IMR-90 (cell line): Measurements from ENCODE around the gene RILPL2. TPM values are rescaled to one million over a fixed set of nuclear protein-coding genes. Genes with fewer than 3 reads are reported as not detected.

Experiments used
- ATAC-seq: fragments of 200-7000 bp; cut with Tn5 transposase; 2 replicates; pipeline ENCODE4 v1.9.1; 2020; ENCODE audit warnings: low read depth, mild to moderate bottlenecking, moderate library complexity
- BruUV-seq: library from RNA; stranded (reverse); fragments of 400-500 nt; replicated peaks from 2 replicates; lab custom pipeline; 2021; lab: Mats Ljungman, UMichigan
- CTCF ChIA-PET: fragments of 300-600 bp; formaldehyde crosslinking; extraction: SDS; loops from one replicate; lab custom pipeline; 2021; ENCODE audit warnings: antibody characterized with exemption; lab: Yijun Ruan, JAX
- POLR2A ChIA-PET: fragments of 300-600 bp; sonication (Branson Sonifier 250); formaldehyde crosslinking; loops from one replicate; lab custom pipeline; 2022; ENCODE audit warnings: antibody characterized with exemption; ENCODE audit not compliant: unreplicated experiment; lab: Charles Lee
- DNase-seq: peaks from one replicate; pipeline ENCODE4 v3.0.0; 2013
- H2AFZ ChIP-seq: replicated peaks from 2 replicates; pipeline ENCODE3; 2013; ENCODE audit warnings: low read length, mild to moderate bottlenecking; ENCODE audit not compliant: poor library complexity
- H2AK5ac ChIP-seq: 2 replicates; pipeline ENCODE4 v1.6.1; 2013; ENCODE audit warnings: low read depth, low read length, inconsistent platforms
- H2AK9ac ChIP-seq: replicated peaks from 2 replicates; pipeline ENCODE3; 2013; ENCODE audit warnings: mild to moderate bottlenecking, low read depth, low read length, moderate library complexity; ENCODE audit not compliant: poor library complexity
- H2BK120ac ChIP-seq: 2 replicates; pipeline ENCODE4 v1.6.1; 2013; ENCODE audit warnings: low read depth, low read length, inconsistent platforms
- H2BK15ac ChIP-seq: 3 replicates; pipeline ENCODE4 v1.6.1; 2013; ENCODE audit warnings: low read depth, low read length, inconsistent platforms
- H2BK20ac ChIP-seq: 2 replicates; pipeline ENCODE4 v1.6.1; 2013; ENCODE audit warnings: low read depth, mild to moderate bottlenecking, inconsistent platforms, low read length, moderate library complexity
- H2BK5ac ChIP-seq: 2 replicates; pipeline ENCODE4 v1.6.1; 2013; ENCODE audit warnings: mild to moderate bottlenecking, low read depth, low read length, inconsistent platforms; ENCODE audit not compliant: poor library complexity, severe bottlenecking
- H3K14ac ChIP-seq: replicated peaks from 2 replicates; pipeline ENCODE4 v1.6.1; 2013; ENCODE audit warnings: low read depth, low read length, inconsistent platforms
- H3K18ac ChIP-seq: 2 replicates; pipeline ENCODE4 v1.6.1; 2013; ENCODE audit warnings: low read depth, low read length, control low read depth
- H3K23ac ChIP-seq: 2 replicates; pipeline ENCODE4 v1.6.1; 2013; ENCODE audit warnings: low read depth, low read length, inconsistent platforms
- H3K27ac ChIP-seq: 2 replicates; pipeline ENCODE4 v1.5.1; 2013; ENCODE audit warnings: mild to moderate bottlenecking, control low read depth, low read length; ENCODE audit not compliant: insufficient read depth
- H3K27me3 ChIP-seq: 2 replicates; pipeline ENCODE4 v1.6.1; 2013; ENCODE audit warnings: low read length; ENCODE audit not compliant: control insufficient read depth, insufficient read depth
- H3K36me3 ChIP-seq: 2 replicates; pipeline ENCODE4 v1.6.1; 2013; ENCODE audit warnings: low read length, mixed read lengths; ENCODE audit not compliant: control insufficient read depth, insufficient read depth
- H3K4ac ChIP-seq: 2 replicates; pipeline ENCODE4 v1.6.1; 2013; ENCODE audit warnings: low read depth, low read length, inconsistent platforms
- H3K4me1 ChIP-seq: 2 replicates; pipeline ENCODE4 v1.6.1; 2013; ENCODE audit warnings: low read length, mixed read lengths; ENCODE audit not compliant: control insufficient read depth, insufficient read depth
- H3K4me2 ChIP-seq: 2 replicates; pipeline ENCODE4 v1.6.1; 2013; ENCODE audit warnings: low read depth, mild to moderate bottlenecking, control low read depth, low read length, moderate library complexity
- H3K4me3 ChIP-seq: 2 replicates; pipeline ENCODE4 v1.5.1; 2013; ENCODE audit warnings: low read depth, mild to moderate bottlenecking, control low read depth, low read length, moderate library complexity; ENCODE audit not compliant: insufficient read depth
- H3K56ac ChIP-seq: 2 replicates; pipeline ENCODE4 v1.6.1; 2013; ENCODE audit warnings: low read length, inconsistent platforms; ENCODE audit not compliant: insufficient read depth; ENCODE audit errors: extremely low read depth
- H3K79me1 ChIP-seq, 2 experiments: 2 replicates each; pipeline ENCODE4 v1.6.1; 2013; ENCODE audit warnings: low read length in 2 of 2, inconsistent platforms in 1 of 2, low read depth in 1 of 2
- H3K9ac ChIP-seq: 2 replicates; pipeline ENCODE4 v1.6.1; 2013; ENCODE audit warnings: low read depth, low read length, control low read depth
- H3K9me1 ChIP-seq: 2 replicates; pipeline ENCODE4 v1.6.1; 2013; ENCODE audit warnings: low read length, inconsistent platforms; ENCODE audit not compliant: insufficient read depth
- H3K9me3 ChIP-seq: 2 replicates; pipeline ENCODE4 v1.6.1; 2013; ENCODE audit warnings: low read length; ENCODE audit not compliant: control insufficient read depth, insufficient read depth
- H4K20me1 ChIP-seq: 2 replicates; pipeline ENCODE4 v1.6.1; 2013; ENCODE audit warnings: low read length, inconsistent platforms; ENCODE audit not compliant: insufficient read depth
- H4K5ac ChIP-seq: 2 replicates; pipeline ENCODE4 v1.6.1; 2013; ENCODE audit warnings: mild to moderate bottlenecking, low read depth, low read length, control low read depth
- H4K8ac ChIP-seq, 2 experiments: 2 replicates each; pipeline ENCODE4 v1.6.1; 2013; ENCODE audit warnings: low read depth in 2 of 2, low read length in 2 of 2, control low read depth in 1 of 2, inconsistent platforms in 1 of 2
- H4K91ac ChIP-seq: 2 replicates; pipeline ENCODE4 v1.6.1; 2013; ENCODE audit warnings: low read depth, low read length, inconsistent platforms; ENCODE audit not compliant: insufficient read depth
- BHLHE40 ChIP-seq: fragments of 150-350 bp; IDR thresholded peaks from 2 replicates; pipeline ENCODE4 v1.6.1; 2016; ENCODE audit warnings: mild to moderate bottlenecking, low read depth, low read length
- CEBPB ChIP-seq: IDR thresholded peaks from 2 replicates; pipeline ENCODE4 v1.6.1; 2012; ENCODE audit warnings: low read depth, low read length, improper control_type of control experiment
- CTCF ChIP-seq: conservative IDR thresholded peaks from 2 replicates; pipeline ENCODE4 v1.5.1; 2012; ENCODE audit warnings: mild to moderate bottlenecking, low read depth, low read length, improper control_type of control experiment
- FOS ChIP-seq: fragments of 150-350 bp; IDR thresholded peaks from 2 replicates; pipeline ENCODE4 v1.6.1; 2016; ENCODE audit warnings: low read depth, low read length
- MAFK ChIP-seq: IDR thresholded peaks from 2 replicates; pipeline ENCODE4 v1.6.1; 2012; ENCODE audit warnings: low read depth, low read length, improper control_type of control experiment
- MAZ ChIP-seq: IDR thresholded peaks from 2 replicates; pipeline ENCODE4 v1.6.1; 2012; ENCODE audit warnings: low read depth, mild to moderate bottlenecking, low read length, improper control_type of control experiment, moderate library complexity, borderline replicate concordance
- MXI1 ChIP-seq: IDR thresholded peaks from 2 replicates; pipeline ENCODE4 v1.6.1; 2012; ENCODE audit warnings: low read depth, mild to moderate bottlenecking, low read length, moderate library complexity, borderline replicate concordance
- NFE2L2 ChIP-seq: fragments of 150-350 bp; IDR thresholded peaks from 2 replicates; pipeline ENCODE4 v1.6.1; 2016; ENCODE audit warnings: low read depth, mild to moderate bottlenecking, low read length
- POLR2A ChIP-seq: IDR thresholded peaks from 2 replicates; pipeline ENCODE4 v1.6.1; 2012; ENCODE audit warnings: mild to moderate bottlenecking, low read depth, low read length
- RAD21 ChIP-seq: IDR thresholded peaks from 2 replicates; pipeline ENCODE4 v1.6.1; 2012; ENCODE audit warnings: low read length, improper control_type of control experiment
- RCOR1 ChIP-seq: IDR thresholded peaks from 2 replicates; pipeline ENCODE4 v1.6.1; 2012; ENCODE audit warnings: mild to moderate bottlenecking, low read length, improper control_type of control experiment; ENCODE audit not compliant: insufficient replicate concordance
- WGBS, 2 experiments: methylation state at CpG; one replicate each; pipeline versions ENCODE4 v1.1.5 to v1.1.7; 2013; ENCODE audit warnings: missing lambda C conversion rate in 2 of 2; ENCODE audit not compliant: insufficient read length in 1 of 2; ENCODE audit errors: extremely low coverage in 2 of 2; 5-methylcytosine and 5-hydroxymethylcytosine counted together
- dilution Hi-C: fragments of 300-500 bp; cut with HindIII; formaldehyde crosslinking; loops from one replicate; pipeline ENCODE4 v1.14.3; 2018; ENCODE audit warnings: low sequenced_read_pairs; ENCODE audit not compliant: unreplicated experiment
- in situ Hi-C: fragments of 300-500 bp; cut with MboI; formaldehyde crosslinking; loops from 3 replicates; pipeline ENCODE4 v1.14.3; 2019; ENCODE audit warnings: low sequenced_read_pairs, inconsistent platforms, mixed read lengths
- intact Hi-C: fragments of 100-400 bp; cut with micrococcal nuclease; formaldehyde crosslinking; loops from 2 replicates; pipeline ENCODE4 v1.10.0; 2022
- polyA plus RNA-seq, 3 experiments: library from polyadenylated mRNA; depleted of rRNA; stranded (reverse); fragments of >200 nt; gene quantifications; 2 replicates each; pipeline ENCODE4 v1.2.3, GENCODE V29; 2012; ENCODE audit warnings: low replicate concordance in 1 of 3
- total RNA-seq: library from RNA; depleted of rRNA; stranded (reverse); fragments of >200 nt; gene quantifications from 2 replicates; pipeline ENCODE4 v1.2.3, GENCODE V29; 2012
- TF ChIP-seq, protein P1 (sequence below): fragments of 150-350 bp; IDR thresholded peaks from 2 replicates; pipeline ENCODE4 v1.6.1; 2016; ENCODE audit warnings: low read depth, mild to moderate bottlenecking, low read length, moderate library complexity, borderline replicate concordance
- TF ChIP-seq, protein P2 (sequence below): fragments of 150-350 bp; IDR thresholded peaks from 2 replicates; pipeline ENCODE4 v1.6.1; 2017; ENCODE audit warnings: mild to moderate bottlenecking, antibody characterized with exemption, low read length, low read depth

RILPL2 gene
- total and polyA plus RNA-seq, 2 of the 4 experiments (the other 2 are of a cell fraction): 1.8 to 2.2 TPM

GRCh38 chr12:123428591-123428990 lies 7.9 kb downstream of the RILPL2 start:
- Histone ChIP-seq H4K8ac (no peak overlapping the region), H4K91ac (no peak overlapping the region), H3K14ac (no peak overlapping the region), H3K9me3 (no peaks in the 10 kb centered on the region), H3K4me2 (no peak overlapping the region), H2AFZ (no peak overlapping the region), H3K23ac (no peak overlapping the region), H3K9ac (no peak overlapping the region), H2AK5ac (no peak overlapping the region), H3K4me1 (no peaks in the 10 kb centered on the region), H2BK20ac (no peak overlapping the region), H2BK15ac (no peak overlapping the region), H3K4ac (no peak overlapping the region), H3K36me3 (peaks cover 14% of the 10 kb centered on the region), H4K20me1 (no peaks in the 10 kb centered on the region), H3K79me1 (peaks cover 0 to 6% of the 10 kb centered on the region in 2 experiments; a peak in 1 of 4 replicates), H2BK5ac (no peak overlapping the region), H3K27me3 (no peaks in the 10 kb centered on the region), H3K27ac (no peak overlapping the region), H3K9me1 (peaks cover 2% of the 10 kb centered on the region; the same call in 1 of the 2 replicates), H4K5ac (no peak overlapping the region), H3K18ac (no peak overlapping the region), H2BK120ac (no peak overlapping the region), H3K56ac (no peak overlapping the region), H2AK9ac (no peak overlapping the region), H3K4me3 (no peak overlapping the region)
- CTCF ChIA-PET: no interaction called here
- in situ Hi-C loops: no loop called here
- DNase-seq: no peak
- intact Hi-C loops: no loop called here
- TF ChIP-seq CTCF (no peak), RCOR1 (no peak), FOS (no peak), NFE2L2 (no peak), MXI1 (no peak), POLR2A (no peak), MAZ (no peak), RAD21 (no peak), BHLHE40 (no peak), CEBPB (no peak), MAFK (no peak)
- TF ChIP-seq, protein P1, sequence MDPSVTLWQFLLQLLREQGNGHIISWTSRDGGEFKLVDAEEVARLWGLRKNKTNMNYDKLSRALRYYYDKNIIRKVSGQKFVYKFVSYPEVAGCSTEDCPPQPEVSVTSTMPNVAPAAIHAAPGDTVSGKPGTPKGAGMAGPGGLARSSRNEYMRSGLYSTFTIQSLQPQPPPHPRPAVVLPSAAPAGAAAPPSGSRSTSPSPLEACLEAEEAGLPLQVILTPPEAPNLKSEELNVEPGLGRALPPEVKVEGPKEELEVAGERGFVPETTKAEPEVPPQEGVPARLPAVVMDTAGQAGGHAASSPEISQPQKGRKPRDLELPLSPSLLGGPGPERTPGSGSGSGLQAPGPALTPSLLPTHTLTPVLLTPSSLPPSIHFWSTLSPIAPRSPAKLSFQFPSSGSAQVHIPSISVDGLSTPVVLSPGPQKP: no peak
- TF ChIP-seq, protein P2, sequence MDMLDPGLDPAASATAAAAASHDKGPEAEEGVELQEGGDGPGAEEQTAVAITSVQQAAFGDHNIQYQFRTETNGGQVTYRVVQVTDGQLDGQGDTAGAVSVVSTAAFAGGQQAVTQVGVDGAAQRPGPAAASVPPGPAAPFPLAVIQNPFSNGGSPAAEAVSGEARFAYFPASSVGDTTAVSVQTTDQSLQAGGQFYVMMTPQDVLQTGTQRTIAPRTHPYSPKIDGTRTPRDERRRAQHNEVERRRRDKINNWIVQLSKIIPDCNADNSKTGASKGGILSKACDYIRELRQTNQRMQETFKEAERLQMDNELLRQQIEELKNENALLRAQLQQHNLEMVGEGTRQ: no peak
- WGBS, 2 experiments: 100% methylated on average over 4 of the region's 6 CpGs; no CpG with 5 or more reads in 1 of the 2 experiments
- dilution Hi-C loops: no loop called here
- no peak for ATAC-seq
- no TSS peak for BruUV-seq
- POLR2A ChIA-PET: interaction anchor here (0.7 kb wide), 1 partner anchor 155 kb away, joined by 3 read pairs; no protein-coding TSS in a partner anchor
